Dendritic cell treated with granulocyte-macrophage colony-stimulating factor and Interleukin-4, amounts not matched to agents 40 ng/mL and 50 ng/mL, for 4 days (primary cell): ENCODE results near the gene CACNA1C.

Experiments
- H3K27ac Mint-ChIP-seq: one replicate; pipeline ENCODE4 v1.8.0; 2022; ENCODE audit warnings: mild to moderate bottlenecking, mixed read lengths
- H3K27me3 Mint-ChIP-seq: one replicate; pipeline ENCODE4 v1.8.0; 2022; ENCODE audit warnings: mild to moderate bottlenecking, mixed read lengths
- H3K36me3 Mint-ChIP-seq: one replicate; pipeline ENCODE4 v1.8.0; 2022; ENCODE audit warnings: low read depth, mixed read lengths
- H3K4me1 Mint-ChIP-seq: one replicate; pipeline ENCODE4 v1.8.0; 2022; ENCODE audit warnings: low read depth, mixed read lengths
- H3K4me3 Mint-ChIP-seq: one replicate; pipeline ENCODE4 v1.8.0; 2022; ENCODE audit warnings: mild to moderate bottlenecking, moderate library complexity, mixed read lengths
- H3K9me3 Mint-ChIP-seq: one replicate; pipeline ENCODE4 v1.8.0; 2022; ENCODE audit warnings: mixed read lengths
- intact Hi-C: fragments of 100-400 bp; cut with micrococcal nuclease; formaldehyde crosslinking; loops from one replicate; pipeline ENCODE4 v1.15.0; 2022

CACNA1C gene

DNA sequence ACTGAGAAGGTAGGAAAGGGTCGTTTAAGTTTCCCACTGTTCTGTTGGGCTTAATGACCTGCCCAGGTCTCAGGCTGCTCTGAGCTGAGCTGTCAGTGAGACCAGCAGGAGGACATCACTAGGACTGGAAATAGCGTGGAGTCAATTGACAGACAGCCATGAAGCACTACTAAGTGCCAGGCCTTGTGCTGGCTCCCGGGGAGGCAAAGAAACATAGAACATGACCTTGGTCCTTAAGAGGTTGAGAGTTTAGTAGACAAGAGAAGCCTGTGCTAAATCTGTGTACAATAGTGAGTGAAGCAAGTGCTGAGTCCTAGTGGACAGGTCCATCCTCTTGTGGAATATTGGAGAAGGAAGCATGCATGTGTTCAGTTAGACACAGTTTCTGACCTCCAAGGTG is 239.2 kb downstream of the CACNA1C start:
- no peak overlapping the region for H3K27ac Mint-ChIP-seq
- H3K36me3 Mint-ChIP-seq: no peaks in the 10 kb centered on the region
- H3K9me3 Mint-ChIP-seq: no peaks in the 10 kb centered on the region
- intact Hi-C loops: no loop called here
- H3K27me3 Mint-ChIP-seq: no peaks in the 10 kb centered on the region
- peaks cover 87% of the 10 kb centered on the region for H3K4me1 Mint-ChIP-seq
- H3K4me3 Mint-ChIP-seq: no peak overlapping the region

- Mint-ChIP-seq H3K27me3 (no peaks in the 10 kb centered on the region), H3K4me1 (peaks cover 87% of the 10 kb centered on the region), H3K4me3 (no peak overlapping the region), H3K9me3 (no peaks in the 10 kb centered on the region), H3K27ac (no peak overlapping the region), H3K36me3 (no peaks in the 10 kb centered on the region)
- intact Hi-C loops: no loop called here
These were observed 239.8 kb downstream of the CACNA1C start for GRCh38 chr12:2292560-2292959.

- Mint-ChIP-seq H3K9me3 (no peaks in the 10 kb centered on the region), H3K4me1 (peaks cover 69% of the 10 kb centered on the region), H3K27me3 (no peaks in the 10 kb centered on the region), H3K27ac (peak overlapping the region; percentile 81), H3K4me3 (peak overlapping the region; percentile 48), H3K36me3 (no peaks in the 10 kb centered on the region)
- intact Hi-C loops: no loop called here
These were observed 242.1 kb downstream of the CACNA1C start for GRCh38 chr12:2294651-2295475.

DNA sequence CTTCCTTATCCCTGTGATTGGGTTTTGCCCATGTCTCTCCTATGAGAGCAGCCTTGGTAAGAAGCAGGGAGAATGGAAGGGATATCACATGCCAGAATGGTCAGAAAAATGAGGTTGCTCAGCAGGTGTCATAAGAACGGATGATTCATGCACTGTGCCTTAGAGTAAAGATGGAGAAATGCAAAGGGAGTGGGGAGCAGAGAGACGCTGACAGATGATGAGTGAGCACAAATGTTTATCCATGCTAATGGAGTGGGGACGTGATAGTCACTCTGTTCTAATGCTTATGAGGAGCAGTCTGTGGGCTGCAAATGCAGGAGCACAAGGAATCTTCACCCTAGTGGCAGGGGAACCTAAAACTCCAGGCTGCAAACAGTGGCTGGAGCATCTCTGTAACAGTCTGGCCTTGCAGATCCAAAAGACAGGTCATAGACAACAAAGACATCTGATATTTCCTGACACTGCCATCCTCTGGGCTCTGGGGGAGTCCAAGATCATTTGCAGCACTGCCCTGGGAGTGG is 243.2 kb downstream of the CACNA1C start:
- Mint-ChIP-seq H3K27me3 (no peaks in the 10 kb centered on the region), H3K27ac (no peak overlapping the region), H3K4me3 (no peak overlapping the region), H3K4me1 (peaks cover 57% of the 10 kb centered on the region), H3K36me3 (no peaks in the 10 kb centered on the region), H3K9me3 (no peaks in the 10 kb centered on the region)
- intact Hi-C loops: no loop called here

GRCh38 chr12:2297004-2297403 is 244.2 kb downstream of the CACNA1C start:
- Mint-ChIP-seq H3K27ac (no peak overlapping the region), H3K4me1 (peaks cover 47% of the 10 kb centered on the region), H3K27me3 (no peaks in the 10 kb centered on the region), H3K36me3 (no peaks in the 10 kb centered on the region), H3K9me3 (no peaks in the 10 kb centered on the region), H3K4me3 (no peak overlapping the region)
- intact Hi-C loops: no loop called here

GRCh38 chr12:2297658-2298057 is 244.9 kb downstream of the CACNA1C start:
- intact Hi-C loops: no loop called here
- H3K27me3 Mint-ChIP-seq: no peaks in the 10 kb centered on the region
- H3K36me3 Mint-ChIP-seq: no peaks in the 10 kb centered on the region
- H3K27ac Mint-ChIP-seq: no peak overlapping the region
- no peaks in the 10 kb centered on the region for H3K9me3 Mint-ChIP-seq
- H3K4me3 Mint-ChIP-seq: no peak overlapping the region
- peaks cover 43% of the 10 kb centered on the region for H3K4me1 Mint-ChIP-seq

DNA sequence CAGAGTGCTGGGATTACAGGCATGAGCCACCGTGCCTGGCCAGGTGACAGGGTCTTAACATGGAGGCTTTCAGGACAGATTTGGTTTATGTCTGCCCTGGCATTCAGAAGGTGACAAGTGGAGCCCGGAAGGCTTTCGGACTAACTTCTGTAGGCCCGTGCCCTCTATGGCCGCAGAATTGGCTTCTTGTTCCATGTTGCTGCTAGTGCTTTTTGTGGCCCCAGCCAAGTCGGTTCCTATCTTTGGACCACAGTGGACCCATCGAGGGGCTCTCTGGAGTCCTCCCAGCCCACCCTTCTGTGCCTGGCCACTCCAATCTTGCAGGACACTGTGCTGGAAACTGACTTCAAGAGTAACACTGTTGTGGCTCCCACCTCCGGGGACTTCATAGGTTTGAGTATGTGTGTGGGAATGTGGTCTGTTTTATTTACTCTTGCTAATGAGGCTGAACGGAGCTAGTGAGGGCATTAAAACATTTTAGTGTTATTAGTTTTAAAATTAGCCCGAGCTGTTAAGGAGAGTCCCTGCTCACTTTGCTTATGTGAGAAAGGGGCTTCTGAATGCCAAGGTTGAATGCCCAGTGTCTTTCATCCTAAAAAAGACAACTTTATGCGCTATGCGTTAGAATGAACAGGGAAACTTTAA is 245.9 kb downstream of the CACNA1C start:
- H3K9me3 Mint-ChIP-seq: no peaks in the 10 kb centered on the region
- peaks cover under 1% of the 10 kb centered on the region for H3K27me3 Mint-ChIP-seq
- no peak overlapping the region for H3K27ac Mint-ChIP-seq
- no peak overlapping the region for H3K4me3 Mint-ChIP-seq
- peaks cover 54% of the 10 kb centered on the region for H3K4me1 Mint-ChIP-seq
- no peaks in the 10 kb centered on the region for H3K36me3 Mint-ChIP-seq
- intact Hi-C loops: no loop called here

GRCh38 chr12:2299206-2299605 is 246.4 kb downstream of the CACNA1C start:
- no peak overlapping the region for H3K4me3 Mint-ChIP-seq
- H3K36me3 Mint-ChIP-seq: no peaks in the 10 kb centered on the region
- H3K4me1 Mint-ChIP-seq: peaks cover 51% of the 10 kb centered on the region
- intact Hi-C loops: no loop called here
- H3K9me3 Mint-ChIP-seq: no peaks in the 10 kb centered on the region
- H3K27me3 Mint-ChIP-seq: peaks cover 4% of the 10 kb centered on the region
- no peak overlapping the region for H3K27ac Mint-ChIP-seq

DNA sequence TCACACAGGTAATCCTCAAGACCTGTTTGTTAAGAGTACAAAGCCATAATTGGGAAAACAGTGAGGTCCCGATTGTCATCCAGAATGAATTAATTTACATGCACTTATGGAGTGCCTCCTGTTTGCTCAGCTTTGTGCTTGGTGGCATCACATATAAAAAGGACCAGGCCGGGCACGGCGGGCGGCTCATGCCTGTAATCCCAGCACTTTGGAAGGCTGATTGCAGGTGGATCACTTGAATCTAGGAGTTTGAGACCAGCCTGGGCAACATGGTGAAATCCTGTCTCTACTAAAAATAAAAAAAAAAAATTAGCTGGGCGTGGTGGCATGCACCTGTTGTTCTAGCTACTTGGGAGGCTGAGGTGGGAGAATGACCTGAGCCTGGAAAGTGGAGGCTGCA is 247.4 kb downstream of the CACNA1C start:
- H3K4me3 Mint-ChIP-seq: no peak overlapping the region
- H3K9me3 Mint-ChIP-seq: no peaks in the 10 kb centered on the region
- H3K27me3 Mint-ChIP-seq: peaks cover 4% of the 10 kb centered on the region
- intact Hi-C loops: no loop called here
- no peak overlapping the region for H3K27ac Mint-ChIP-seq
- H3K4me1 Mint-ChIP-seq: peaks cover 41% of the 10 kb centered on the region
- H3K36me3 Mint-ChIP-seq: no peaks in the 10 kb centered on the region

- Mint-ChIP-seq H3K27me3 (peaks cover 4% of the 10 kb centered on the region), H3K27ac (no peak overlapping the region), H3K4me3 (no peak overlapping the region), H3K36me3 (no peaks in the 10 kb centered on the region), H3K9me3 (no peaks in the 10 kb centered on the region), H3K4me1 (peaks cover 38% of the 10 kb centered on the region)
- intact Hi-C loops: no loop called here
These were observed 248.1 kb downstream of the CACNA1C start for GRCh38 chr12:2300886-2301285.

GRCh38 chr12:2301531-2302461 is 249.0 kb downstream of the CACNA1C start:
- Mint-ChIP-seq H3K9me3 (no peaks in the 10 kb centered on the region), H3K27ac (no peak overlapping the region), H3K36me3 (no peaks in the 10 kb centered on the region), H3K4me1 (peaks cover 38% of the 10 kb centered on the region), H3K27me3 (peaks cover 4% of the 10 kb centered on the region), H3K4me3 (no peak overlapping the region)
- intact Hi-C loops: no loop called here

DNA sequence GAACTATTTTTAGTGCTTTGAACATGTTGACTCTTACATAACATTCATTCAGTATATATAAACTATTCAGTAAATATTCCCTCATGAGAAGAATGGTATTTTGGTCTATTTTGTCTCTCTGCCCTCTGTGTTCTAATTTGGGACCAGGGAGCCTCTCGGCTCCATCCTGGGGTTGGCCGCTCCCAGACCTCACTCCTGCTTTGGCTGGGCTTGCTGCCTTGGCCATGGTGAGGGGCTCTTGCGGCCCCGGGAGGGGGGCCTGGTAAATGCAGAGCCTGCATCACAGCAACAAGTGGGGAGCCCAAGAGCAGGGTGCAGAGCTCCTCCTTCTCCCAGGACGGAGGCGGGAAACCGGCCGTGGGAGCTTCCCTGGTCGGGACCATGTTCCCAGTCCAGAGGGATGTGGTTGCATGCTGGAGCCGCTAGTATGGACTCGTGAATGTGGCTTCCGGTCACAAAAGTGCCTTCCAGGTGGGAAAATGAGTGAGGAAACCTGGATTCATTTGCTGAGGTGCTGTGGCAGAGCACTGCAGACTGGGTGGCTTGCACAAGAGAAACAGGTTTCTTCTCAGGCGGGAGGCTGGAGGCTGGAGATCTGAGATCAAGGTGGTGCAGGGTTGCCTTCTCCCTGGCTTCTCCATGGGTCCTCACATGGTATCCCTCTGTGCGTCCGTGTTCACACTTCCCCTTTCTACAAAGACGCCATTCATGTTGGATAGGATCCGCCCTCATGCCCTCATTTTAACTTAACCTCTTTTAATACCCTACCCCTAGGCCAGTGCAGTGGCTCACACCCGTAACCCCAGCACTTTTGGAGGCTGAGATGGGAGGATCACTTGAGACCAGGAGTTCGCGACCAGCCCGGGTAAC is 250.2 kb downstream of the CACNA1C start:
- Mint-ChIP-seq H3K4me3 (no peak overlapping the region), H3K27ac (peak overlapping the region; percentile 12), H3K4me1 (peaks cover 30% of the 10 kb centered on the region), H3K27me3 (peaks cover 4% of the 10 kb centered on the region), H3K36me3 (no peaks in the 10 kb centered on the region), H3K9me3 (no peaks in the 10 kb centered on the region)
- intact Hi-C loops: no loop called here

DNA sequence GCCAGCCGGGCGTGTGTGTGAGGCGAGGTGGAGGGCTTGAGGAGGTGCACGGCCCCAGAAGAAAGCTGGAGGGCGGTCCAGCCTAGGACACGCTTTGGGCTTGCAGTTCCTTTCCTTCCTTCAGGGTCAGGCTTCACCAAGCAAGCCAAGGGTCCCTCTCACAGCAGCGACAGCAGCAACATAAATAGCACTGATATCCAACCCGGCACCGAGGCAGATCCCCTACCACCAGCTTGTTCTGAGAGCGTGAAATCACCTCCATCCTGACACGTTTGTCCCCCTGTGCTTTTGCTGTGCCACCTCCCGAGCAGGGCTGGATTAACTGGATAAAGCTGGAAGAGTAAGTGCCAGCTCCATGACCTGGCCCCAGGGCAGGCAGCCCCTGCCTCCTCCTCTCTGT is 251.4 kb downstream of the CACNA1C start:
- H3K27ac Mint-ChIP-seq: no peak overlapping the region
- peaks cover 4% of the 10 kb centered on the region for H3K27me3 Mint-ChIP-seq
- no peaks in the 10 kb centered on the region for H3K36me3 Mint-ChIP-seq
- intact Hi-C loops: no loop called here
- no peak overlapping the region for H3K4me3 Mint-ChIP-seq
- peaks cover 11% of the 10 kb centered on the region for H3K9me3 Mint-ChIP-seq
- H3K4me1 Mint-ChIP-seq: peaks cover 30% of the 10 kb centered on the region
